Right cardiac atrium (tissue), 5 donors: ENCODE results near the gene GRIFIN. TPM values are rescaled to one million over a fixed set of nuclear protein-coding genes. Genes with fewer than 3 reads are reported as not detected.

Source experiments
- ATAC-seq, 2 donors: fragments of 200-7000 bp; cut with Tn5 transposase; one replicate each; pipeline versions ENCODE4 v1.8.0 to v1.9.1; 2020; ENCODE audit warnings: moderate library complexity in 2 of 2, mild to moderate bottlenecking in 1 of 2
- DNase-seq, 3 donors: peaks; one replicate each; pipeline ENCODE4 v3.0.0-alpha.2; 2020
- H3K27ac ChIP-seq: one replicate; pipeline ENCODE4 v1.5.1; 2013; ENCODE audit warnings: mild to moderate bottlenecking, low read length, control low read depth, moderate library complexity
- H3K27me3 ChIP-seq: one replicate; pipeline ENCODE4 v1.6.1; 2013; ENCODE audit not compliant: control insufficient read depth, insufficient read depth
- H3K4me1 ChIP-seq: one replicate; pipeline ENCODE4 v1.6.1; 2013; ENCODE audit warnings: low read length; ENCODE audit not compliant: control insufficient read depth, insufficient read depth
- H3K4me3 ChIP-seq: one replicate; pipeline ENCODE4 v1.5.1; 2013; ENCODE audit warnings: low read length, control low read depth
- H3K9me3 ChIP-seq: one replicate; pipeline ENCODE4 v1.6.1; 2013; ENCODE audit warnings: low read length; ENCODE audit not compliant: control insufficient read depth
- WGBS: extraction: QIAGEN DNeasy Blood & Tissue Kit; methylation state at CpG from one replicate; pipeline ENCODE4 v1.1.7; 2013; 5-methylcytosine and 5-hydroxymethylcytosine counted together
- intact Hi-C, 4 donors: fragments of 100-400 bp; cut with DNase I; formaldehyde crosslinking; loops; one replicate each; pipeline versions ENCODE4 v1.11.0 to v1.14.0; 2022 to 2023
- polyA plus RNA-seq: library from polyadenylated mRNA; stranded (reverse); fragments of 200-250 nt; gene quantifications from one replicate; pipeline ENCODE4 v1.2.3, GENCODE V29; 2013
- total RNA-seq, 4 donors: library from RNA; stranded (reverse); fragmentation: NEBNext Ultra II Directional; extraction: Animal tissue kit (Norgen Biotek cat#: 25700); gene quantifications; one replicate each; pipeline ENCODE4 v1.2.1, GENCODE V29; 2021
- donor health status: healthy with polysubstance abuse.
- donor health status: DM: no; HTN: yes; CAD: no.
- donor health status: DM: no; HTN: no; CAD: no.
- donor health status: DM: no; HTN: yes; CAD: no; lungs with severe emphysema.
- donor health status: DM: yes; HTN: yes; CAD: no.

GRIFIN gene
- total and polyA plus RNA-seq, 5 donors: not detected

DNA sequence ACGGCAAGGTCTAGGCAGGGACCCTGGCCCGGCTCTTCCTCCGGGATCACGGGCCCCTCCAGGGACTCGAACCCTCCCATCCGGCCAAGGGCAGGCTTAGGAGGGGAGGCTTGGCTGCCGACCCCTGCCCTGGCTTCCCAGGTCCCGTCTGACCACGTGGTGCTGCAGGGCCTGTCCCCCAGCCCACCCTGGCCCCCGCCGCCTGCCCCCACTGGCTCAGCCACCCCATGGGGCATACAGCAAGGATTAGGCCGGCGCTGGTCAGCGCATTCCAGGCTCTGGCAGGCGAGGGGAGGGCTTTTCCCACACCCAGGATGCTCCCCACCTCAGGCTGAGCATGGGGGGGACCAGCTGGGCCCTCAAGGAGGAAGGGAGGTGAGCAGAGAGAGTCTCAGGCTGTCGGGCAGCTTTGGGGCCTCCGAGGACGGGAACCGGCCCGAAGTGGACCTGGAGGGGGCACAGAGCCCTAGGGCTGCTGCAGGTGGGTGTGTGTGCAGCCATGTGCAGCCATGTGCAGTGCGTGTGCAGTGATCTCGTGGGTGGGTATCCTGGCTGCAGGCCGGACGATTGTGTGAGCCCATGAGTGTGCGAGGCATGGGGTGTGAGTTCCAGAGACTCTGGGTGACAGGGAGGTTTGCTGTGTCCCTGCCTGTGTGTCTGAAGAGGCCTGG lies 713 bp upstream of the GRIFIN start:
- ATAC-seq (no peak), DNase-seq (no peak)
- WGBS: 80% methylated on average over 25 of the region's 25 CpGs
- no peak overlapping the region for H3K27ac ChIP-seq
- no peaks in the 10 kb centered on the region for H3K9me3 ChIP-seq
- H3K27me3 ChIP-seq: no peaks in the 10 kb centered on the region
- H3K4me3 ChIP-seq: no peak overlapping the region
- intact Hi-C loops: loop anchor here in 1 of 4 donors (10.0 kb wide), 1 partner anchor 208 kb away; the partner anchor contains the start of gene AMZ1
- peaks cover 2% of the 10 kb centered on the region for H3K4me1 ChIP-seq

DNA sequence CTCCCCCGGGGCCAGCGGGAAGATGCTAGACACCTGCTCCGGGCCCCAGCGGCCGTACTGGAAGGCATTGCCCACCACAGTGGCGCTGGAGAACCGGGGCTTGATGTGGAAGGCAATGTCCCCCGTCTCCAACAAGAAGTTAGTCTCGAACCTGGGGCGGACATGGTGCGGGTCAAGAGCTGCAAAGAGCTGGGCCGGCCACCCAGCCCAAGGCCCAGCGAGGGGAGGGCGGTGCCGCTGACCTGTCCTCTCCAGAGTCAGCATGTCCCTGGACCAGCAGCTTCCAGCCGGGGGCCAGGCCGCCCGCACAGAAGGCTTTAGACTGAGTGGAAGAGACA lies 551 bp downstream of the GRIFIN start:
- intact Hi-C loops: loop anchor here in 1 of 4 donors (10.0 kb wide), 1 partner anchor 209 kb away; the partner anchor contains the start of gene AMZ1
- H3K4me3 ChIP-seq: no peak overlapping the region
- no peaks in the 10 kb centered on the region for H3K27me3 ChIP-seq
- DNase-seq: no peak
- peaks cover 2% of the 10 kb centered on the region for H3K4me1 ChIP-seq
- H3K27ac ChIP-seq: no peak overlapping the region
- 95% methylated on average over 18 of the region's 18 CpGs for WGBS
- H3K9me3 ChIP-seq: no peaks in the 10 kb centered on the region
- ATAC-seq: no peak

DNA sequence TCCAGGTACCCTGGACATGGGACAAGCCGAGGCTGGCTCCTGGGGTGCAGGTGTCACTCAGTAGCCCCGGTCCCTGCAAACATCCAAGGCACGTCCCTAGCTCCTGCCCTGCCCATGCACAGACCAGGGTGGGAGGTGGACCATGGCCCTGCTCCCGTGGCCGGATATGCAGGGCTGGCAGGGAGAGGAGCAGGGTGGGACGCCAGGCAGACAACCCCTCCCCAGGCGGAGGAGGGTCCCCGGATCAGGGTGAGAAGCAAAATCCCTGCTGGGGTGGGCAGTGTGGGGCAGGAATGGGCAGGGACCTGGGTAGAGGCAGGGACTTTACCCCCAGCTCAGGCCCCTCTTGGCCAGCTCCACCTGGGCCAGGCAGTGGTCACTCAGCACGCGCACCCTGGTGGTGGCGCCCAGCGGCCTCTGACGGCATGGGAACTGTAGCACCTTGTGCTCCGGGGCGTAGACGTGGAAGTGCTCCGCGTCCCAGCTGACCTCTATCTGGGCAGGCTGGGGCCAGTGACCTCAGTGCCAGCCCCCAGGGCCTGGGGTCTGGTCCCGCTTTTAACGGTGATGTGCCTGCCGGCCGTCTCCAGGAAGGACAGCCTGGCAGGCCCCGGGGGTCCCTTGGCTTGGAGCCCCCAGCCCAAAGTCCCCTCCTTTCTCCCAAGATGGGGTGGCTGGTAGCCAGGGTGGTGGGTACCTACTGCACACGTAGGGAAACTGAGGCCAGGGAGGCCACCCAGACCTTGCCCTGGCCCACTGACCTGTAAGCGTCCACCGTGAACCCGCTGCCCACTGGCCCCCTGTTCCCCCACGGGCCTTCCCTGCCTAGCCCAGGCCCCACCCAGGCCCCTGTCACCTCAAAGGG lies 1.2 kb downstream of the GRIFIN start:
- 89% methylated on average over 28 of the region's 28 CpGs for WGBS
- ATAC-seq: no peak
- Histone ChIP-seq H3K4me1 (peaks cover 2% of the 10 kb centered on the region), H3K4me3 (no peak overlapping the region), H3K27me3 (no peaks in the 10 kb centered on the region), H3K9me3 (no peaks in the 10 kb centered on the region), H3K27ac (no peak overlapping the region)
- intact Hi-C loops: loop anchor here in 1 of 4 donors (10.0 kb wide), 1 partner anchor 210 kb away; the partner anchor contains the start of gene AMZ1
- peak in 1 of 3 donors; percentile 53 for DNase-seq

DNA sequence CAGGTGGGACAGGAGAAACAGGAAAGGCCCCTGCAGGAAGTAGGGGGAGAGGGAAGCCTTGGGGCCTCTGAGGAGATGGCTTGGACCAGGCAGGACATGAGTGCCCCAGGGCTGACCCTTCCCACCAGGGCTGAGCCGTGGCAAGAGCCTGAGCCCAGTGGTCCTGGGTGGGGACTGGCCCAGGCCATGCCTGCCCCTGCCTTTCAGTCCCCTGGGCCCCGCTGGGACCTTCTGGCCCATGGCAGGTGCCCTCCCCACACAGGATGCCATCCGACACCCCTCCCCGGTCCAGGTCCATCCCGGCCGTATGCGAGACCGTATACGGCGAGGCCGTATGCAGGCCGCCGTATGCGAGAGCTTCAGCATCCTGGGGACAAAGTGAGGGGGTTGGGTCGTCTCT lies 2.0 kb downstream of the GRIFIN start:
- Histone ChIP-seq H3K27me3 (no peaks in the 10 kb centered on the region), H3K9me3 (no peaks in the 10 kb centered on the region), H3K4me3 (no peak overlapping the region), H3K4me1 (peaks cover 2% of the 10 kb centered on the region), H3K27ac (no peak overlapping the region)
- ATAC-seq: no peak
- intact Hi-C loops: loop anchor here in 1 of 4 donors (10.0 kb wide), 1 partner anchor 211 kb away; the partner anchor contains the start of gene AMZ1
- 78% methylated on average over 15 of the region's 15 CpGs for WGBS
- no peak for DNase-seq

DNA sequence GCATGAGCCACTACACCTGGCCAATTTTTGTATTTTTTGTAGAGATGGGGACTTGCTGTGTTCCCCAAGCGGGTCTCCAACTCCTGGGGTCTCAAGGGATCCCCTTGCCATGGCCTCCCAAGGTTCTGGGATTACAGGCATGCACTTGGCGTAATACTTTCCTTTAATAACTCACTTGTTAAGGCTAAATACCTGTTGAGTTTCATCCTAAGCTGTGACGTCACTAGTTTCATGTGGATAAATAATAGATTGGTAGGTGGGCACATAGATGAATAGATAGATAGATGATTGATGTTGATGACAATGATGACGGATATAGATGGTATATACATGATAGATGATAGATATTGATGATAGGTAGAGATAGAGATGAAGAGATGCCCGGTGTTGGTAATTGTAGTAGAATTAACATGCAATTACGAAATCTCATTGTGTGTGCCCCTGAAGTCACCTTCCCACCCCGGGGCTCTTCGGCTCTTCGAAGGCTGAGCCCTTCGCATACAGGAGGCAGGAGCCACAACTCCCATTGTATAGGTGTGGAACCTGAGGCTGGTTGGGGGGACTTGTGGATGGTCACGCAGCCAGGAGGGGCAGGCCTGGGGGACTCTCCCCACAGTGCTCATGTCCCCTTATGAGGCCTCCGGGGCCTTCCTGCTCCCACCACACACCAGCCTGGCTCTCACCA lies 2.6 kb downstream of the GRIFIN start:
- no peak overlapping the region for H3K27ac ChIP-seq
- H3K4me1 ChIP-seq: peaks cover 2% of the 10 kb centered on the region
- DNase-seq: no peak
- 80% methylated on average over 12 of the region's 12 CpGs for WGBS
- intact Hi-C loops: loop anchor here in 1 of 4 donors (10.0 kb wide), 1 partner anchor 211 kb away; the partner anchor contains the start of gene AMZ1
- no peak overlapping the region for H3K4me3 ChIP-seq
- no peak for ATAC-seq
- H3K9me3 ChIP-seq: no peaks in the 10 kb centered on the region
- no peaks in the 10 kb centered on the region for H3K27me3 ChIP-seq

DNA sequence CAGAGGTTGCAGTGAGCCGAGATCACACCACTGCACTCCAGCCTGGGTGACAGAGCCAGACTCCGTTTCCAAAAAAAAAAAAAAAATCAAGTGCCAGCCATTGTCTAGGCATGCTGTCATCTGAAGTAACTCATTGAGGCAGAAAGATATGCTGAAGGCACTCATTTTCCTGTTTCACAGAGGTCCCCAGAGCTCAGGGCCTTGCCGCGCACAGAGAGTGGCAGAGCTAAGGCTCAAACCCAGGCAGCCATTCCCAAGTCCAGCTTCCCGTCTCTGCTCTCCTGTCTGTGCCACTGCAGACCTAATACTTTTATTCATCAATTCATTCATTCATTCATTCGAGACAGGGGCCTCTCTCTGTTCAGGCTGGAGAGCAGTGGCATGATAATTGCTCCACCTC lies 3.5 kb downstream of the GRIFIN start:
- intact Hi-C loops: loop anchor here in 1 of 4 donors (10.0 kb wide), 1 partner anchor 212 kb away; the partner anchor contains the start of gene AMZ1

DNA sequence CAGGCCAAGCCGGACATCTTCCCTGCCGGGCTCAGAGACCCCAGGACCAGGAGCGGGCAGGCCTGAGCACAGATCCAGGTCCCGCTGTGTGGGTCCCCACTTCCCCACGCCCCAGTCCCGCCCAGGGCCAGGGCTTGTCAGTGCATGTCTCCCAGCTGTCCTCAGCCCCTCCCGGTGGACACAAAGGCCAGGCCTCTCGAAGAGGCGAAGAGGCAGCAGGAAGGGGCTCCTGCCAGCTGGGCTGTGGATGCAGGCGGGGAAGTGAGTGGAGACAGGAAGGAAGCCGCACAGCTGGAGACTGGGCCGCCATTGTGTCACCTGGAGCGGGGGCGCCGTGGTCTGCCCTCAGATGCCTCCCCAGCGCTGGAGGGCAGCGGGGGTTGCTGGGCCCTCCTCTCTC lies 4.8 kb downstream of the GRIFIN start:
- H3K9me3 ChIP-seq: no peaks in the 10 kb centered on the region
- H3K4me1 ChIP-seq: no peaks in the 10 kb centered on the region
- 25% methylated on average over 17 of the region's 17 CpGs for WGBS
- peak; percentile 26 to 49 for ATAC-seq
- H3K27me3 ChIP-seq: no peaks in the 10 kb centered on the region
- peak in 2 of 3 donors; percentile 77 to 84 for DNase-seq
- no peak overlapping the region for H3K4me3 ChIP-seq
- intact Hi-C loops: loop anchor here in 1 of 4 donors (10.0 kb wide), 1 partner anchor 213 kb away; the partner anchor contains the start of gene AMZ1
- H3K27ac ChIP-seq: no peak overlapping the region

More for the DNA sequence above, 3.5 kb downstream of the GRIFIN start:
- H3K4me1 ChIP-seq: no peaks in the 10 kb centered on the region
- ATAC-seq (no peak), DNase-seq (no peak)
- H3K27me3 ChIP-seq: no peaks in the 10 kb centered on the region
- no peaks in the 10 kb centered on the region for H3K9me3 ChIP-seq
- H3K4me3 ChIP-seq: no peak overlapping the region
- H3K27ac ChIP-seq: no peak overlapping the region
- 88% methylated on average over 6 of the region's 6 CpGs for WGBS

DNA sequence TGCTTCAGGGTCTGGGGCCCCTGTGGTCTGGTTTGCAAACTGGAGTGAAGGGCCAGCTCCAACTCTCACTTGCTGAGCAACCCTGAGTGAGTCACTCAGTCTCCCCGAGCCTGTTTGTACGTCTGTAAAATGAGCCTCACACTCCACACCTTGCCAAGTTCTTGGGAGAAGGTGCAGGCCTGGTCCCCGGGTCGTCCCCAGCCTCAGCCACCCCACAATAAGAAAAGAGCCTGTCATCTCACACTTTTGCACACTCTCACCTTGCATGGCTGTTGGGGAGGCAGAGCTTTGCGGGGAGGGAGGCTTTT lies 5.2 kb downstream of the GRIFIN start:
- no peak for DNase-seq
- WGBS: 48% methylated on average over 5 of the region's 5 CpGs
- Histone ChIP-seq H3K27ac (no peak overlapping the region), H3K9me3 (no peaks in the 10 kb centered on the region), H3K4me1 (no peaks in the 10 kb centered on the region), H3K4me3 (no peak overlapping the region), H3K27me3 (no peaks in the 10 kb centered on the region)
- intact Hi-C loops: loop anchor here in 1 of 4 donors (10.0 kb wide), 1 partner anchor 214 kb away; the partner anchor contains the start of gene AMZ1
- ATAC-seq: no peak

DNA sequence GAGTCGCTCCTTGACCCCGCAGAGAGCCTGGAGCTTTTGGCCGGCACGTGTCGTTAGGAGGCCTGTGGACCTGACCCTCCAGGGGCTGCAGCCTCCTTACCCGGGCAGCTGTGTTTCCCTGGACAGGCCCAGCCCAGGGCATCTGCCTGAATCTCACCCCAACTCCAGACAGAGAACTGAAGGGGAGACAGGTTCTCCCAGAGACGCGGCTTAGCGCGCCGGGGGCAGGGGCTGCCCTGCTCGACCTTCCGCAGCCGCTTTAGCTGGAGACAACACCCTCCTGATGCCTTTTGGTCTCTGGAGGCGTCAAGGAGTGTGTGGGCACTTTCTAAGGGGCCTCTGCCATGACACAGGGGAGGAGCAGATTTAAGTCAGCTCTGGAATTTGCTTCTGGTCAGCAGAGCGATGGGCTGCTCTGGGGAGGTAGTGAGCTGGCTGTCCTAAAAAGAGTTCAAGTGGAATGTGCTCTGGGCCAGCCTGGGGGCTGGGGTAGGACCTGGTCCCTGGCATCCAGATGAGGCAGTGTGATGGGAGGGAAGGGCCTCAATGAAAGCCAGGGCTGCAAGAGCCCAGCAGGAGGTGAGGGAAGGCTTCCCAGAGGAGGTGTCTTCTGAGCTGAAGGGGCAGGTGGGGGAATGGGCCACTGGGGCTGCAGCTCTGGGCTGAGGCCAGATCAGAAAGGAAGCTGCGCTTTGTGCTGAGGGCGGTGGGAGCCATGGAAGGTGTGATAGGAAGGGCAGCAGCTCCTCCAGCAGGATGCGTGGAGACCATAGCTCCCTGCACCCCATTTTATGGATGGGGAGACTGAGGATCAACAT lies 5.8 kb downstream of the GRIFIN start:
- Histone ChIP-seq H3K4me1 (no peaks in the 10 kb centered on the region), H3K27me3 (no peaks in the 10 kb centered on the region), H3K9me3 (no peaks in the 10 kb centered on the region), H3K4me3 (no peak overlapping the region), H3K27ac (no peak overlapping the region)
- DNase-seq: peak in 1 of 3 donors; percentile 34
- intact Hi-C loops: loop anchor here in 1 of 4 donors (10.0 kb wide), 1 partner anchor 214 kb away; the partner anchor contains the start of gene AMZ1
- ATAC-seq: no peak
- 77% methylated on average over 19 of the region's 19 CpGs for WGBS
